ENCODE data around the gene DKK3. TPM values are rescaled to one million over a fixed set of nuclear protein-coding genes. Genes with fewer than 3 reads are reported as not detected.

DKK3 gene
- total and polyA plus RNA-seq, 3 experiments from 2014 or later, result 2.4 to 20.4 (median 2.7) TPM

DNA sequence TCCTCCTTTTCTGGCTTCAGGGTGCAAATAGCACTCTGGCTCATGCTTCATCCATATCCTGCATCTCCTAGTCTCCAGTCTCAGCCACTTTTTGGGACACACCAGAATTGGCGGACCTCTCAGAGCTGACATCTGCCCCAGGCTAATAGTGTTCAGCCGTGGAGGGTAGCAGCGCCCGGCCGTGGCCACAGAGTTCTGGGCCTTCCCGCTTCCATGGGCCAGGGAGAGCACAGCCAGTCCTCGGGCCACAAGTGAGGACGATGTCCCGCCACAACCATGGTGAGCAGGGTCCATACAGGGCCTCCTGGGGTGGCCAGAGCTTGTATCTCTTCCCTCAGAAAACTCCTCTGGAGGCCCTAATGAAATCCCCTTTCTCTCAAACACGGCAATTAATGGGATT is 26.0 kb downstream of the DKK3 start:
- CTCF ChIA-PET, result interaction anchor here (0.9 kb wide), 1 partner anchor 11 kb away, joined by 3 read pairs; no protein-coding TSS in a partner anchor
- no peak overlapping the region for H3K4me3 ChIP-seq (ENCODE audit: low read length)
- no peaks in the 10 kb centered on the region for H3K4me1 ChIP-seq (ENCODE audit: insufficient read depth, low read length)
- Mint-ChIP-seq H3K9me3 (no peaks in the 10 kb centered on the region), H3K36me3 (peaks cover 0 to 5% (median 2%) of the 10 kb centered on the region in 3 donors), H3K4me1 (peaks cover 2 to 8% (median 4%) of the 10 kb centered on the region in 3 donors), H3K4me3 (no peak overlapping the region), H3K27ac (no peak overlapping the region), H3K27me3 (peaks cover 0 to 7% of the 10 kb centered on the region in 2 donors)
- POLR2A ChIA-PET, result no interaction called here
- H3K27ac ChIP-seq (ENCODE audit: low read depth, low read length), result no peak overlapping the region
- no peaks in the 10 kb centered on the region for H3K36me3 ChIP-seq (ENCODE audit: insufficient read depth, low read length)
- DNase-seq, result no peak
- no peaks in the 10 kb centered on the region for H3K27me3 ChIP-seq (ENCODE audit: insufficient read depth, low read length, poor library complexity, severe bottlenecking)
- no peaks in the 10 kb centered on the region for H3K9me3 ChIP-seq (ENCODE audit: low read length)

DNA sequence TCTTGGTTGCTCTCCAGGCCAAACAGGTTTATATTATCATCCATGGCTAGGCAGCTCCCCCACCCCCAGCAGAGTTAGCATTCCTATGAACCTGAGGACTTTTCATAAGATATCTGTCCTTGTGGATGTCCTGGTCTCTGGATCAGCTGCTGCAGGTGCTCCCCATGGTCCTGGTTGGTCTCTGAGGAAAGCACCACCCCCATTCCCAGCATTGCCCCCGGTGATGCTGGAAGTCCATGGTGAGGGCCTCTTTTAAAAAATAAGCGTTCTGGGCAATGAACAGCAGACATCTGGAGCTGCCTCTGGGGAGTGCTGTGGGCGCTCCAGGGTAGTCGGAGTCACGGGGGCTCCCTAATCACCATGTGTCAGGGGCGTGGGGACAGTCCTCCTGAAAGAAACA is 26.6 kb downstream of the DKK3 start:
- Mint-ChIP-seq H3K4me1 (peaks cover 0 to 2% (median under 1%) of the 10 kb centered on the region in 3 donors), H3K4me3 (no peak overlapping the region), H3K27ac (no peak overlapping the region), H3K27me3 (peaks cover 0 to 7% of the 10 kb centered on the region in 2 donors), H3K9me3 (no peaks in the 10 kb centered on the region), H3K36me3 (peaks cover 0 to 5% (median 0%) of the 10 kb centered on the region in 3 donors)
- Histone ChIP-seq H3K27me3 (ENCODE audit: insufficient read depth, low read length, poor library complexity, severe bottlenecking) (no peaks in the 10 kb centered on the region), H3K36me3 (ENCODE audit: insufficient read depth, low read length) (no peaks in the 10 kb centered on the region), H3K27ac (ENCODE audit: low read depth, low read length) (no peak overlapping the region), H3K9me3 (ENCODE audit: low read length) (no peaks in the 10 kb centered on the region), H3K4me3 (ENCODE audit: low read length) (no peak overlapping the region), H3K4me1 (ENCODE audit: insufficient read depth, low read length) (no peaks in the 10 kb centered on the region)
- ChIA-PET CTCF (interaction anchor here (0.9 kb wide), 1 partner anchor 10 kb away, joined by 3 read pairs; no protein-coding TSS in a partner anchor), POLR2A (interaction anchor here (0.5 kb wide), 1 partner anchor 106 kb away, joined by 3 read pairs; no protein-coding TSS in a partner anchor)
- no peak for DNase-seq

DNA sequence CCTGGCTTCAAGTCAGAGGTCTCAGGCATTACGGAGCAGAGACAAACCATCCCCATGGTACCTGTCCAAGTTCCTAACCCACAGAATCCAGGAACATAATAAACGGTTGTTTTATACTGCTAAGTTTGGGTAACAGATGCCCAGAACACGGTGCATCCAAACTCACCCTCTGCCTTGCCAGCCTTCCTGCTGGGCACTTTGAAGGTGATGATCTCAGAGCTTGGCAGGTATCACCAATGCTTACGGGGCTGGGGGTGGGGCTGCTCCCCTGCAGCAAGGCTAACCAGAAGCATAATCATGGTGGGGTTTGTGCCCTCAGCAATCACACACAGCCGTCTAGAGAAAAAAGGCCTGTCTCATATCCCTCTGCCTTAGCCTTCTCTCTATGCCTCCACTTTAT is 27.1 kb downstream of the DKK3 start:
- Mint-ChIP-seq H3K27me3 (peaks cover 0 to 7% of the 10 kb centered on the region in 2 donors), H3K4me1 (peaks cover 0 to under 1% (median 0%) of the 10 kb centered on the region in 3 donors), H3K4me3 (no peak overlapping the region), H3K9me3 (no peaks in the 10 kb centered on the region), H3K27ac (no peak overlapping the region), H3K36me3 (peaks cover 0 to 5% (median 0%) of the 10 kb centered on the region in 3 donors)
- no peaks in the 10 kb centered on the region for H3K9me3 ChIP-seq (ENCODE audit: low read length)
- no peaks in the 10 kb centered on the region for H3K27me3 ChIP-seq (ENCODE audit: insufficient read depth, low read length, poor library complexity, severe bottlenecking)
- no peaks in the 10 kb centered on the region for H3K36me3 ChIP-seq (ENCODE audit: insufficient read depth, low read length)
- no peak overlapping the region for H3K4me3 ChIP-seq (ENCODE audit: low read length)
- DNase-seq, result no peak
- CTCF ChIA-PET, result interaction anchor here (0.9 kb wide), 1 partner anchor 9 kb away, joined by 3 read pairs; no protein-coding TSS in a partner anchor
- H3K4me1 ChIP-seq (ENCODE audit: insufficient read depth, low read length), result no peaks in the 10 kb centered on the region
- POLR2A ChIA-PET, result interaction anchor here (0.5 kb wide), 1 partner anchor 106 kb away, joined by 3 read pairs; no protein-coding TSS in a partner anchor
- H3K27ac ChIP-seq (ENCODE audit: low read depth, low read length), result no peak overlapping the region

DNA sequence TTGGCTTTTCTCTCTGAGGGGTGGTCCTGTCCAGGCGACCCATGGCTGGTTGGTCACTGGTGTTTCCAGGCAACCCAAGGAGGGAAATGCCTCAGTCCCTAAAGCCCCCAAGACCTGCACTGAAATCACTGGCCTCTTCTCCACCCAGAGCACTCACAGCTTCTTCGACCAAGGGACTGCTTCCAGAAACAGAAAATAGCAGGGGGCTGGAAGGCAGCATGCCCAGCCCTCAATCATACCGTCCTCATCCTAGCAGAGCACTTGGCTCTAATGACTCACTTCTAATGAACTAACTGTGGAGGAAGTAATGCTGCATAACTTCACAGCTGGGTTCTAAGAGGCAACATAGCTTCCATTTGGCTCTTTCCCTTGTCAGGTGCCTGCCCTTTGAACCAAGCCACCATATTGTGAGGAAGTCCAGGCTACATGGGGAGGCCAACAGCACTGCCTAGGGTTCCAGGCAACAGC is 27.6 kb downstream of the DKK3 start:
- Histone ChIP-seq H3K4me3 (ENCODE audit: low read length) (no peak overlapping the region), H3K9me3 (ENCODE audit: low read length) (no peaks in the 10 kb centered on the region), H3K27ac (ENCODE audit: low read depth, low read length) (no peak overlapping the region), H3K27me3 (ENCODE audit: insufficient read depth, low read length, poor library complexity, severe bottlenecking) (no peaks in the 10 kb centered on the region), H3K36me3 (ENCODE audit: insufficient read depth, low read length) (no peaks in the 10 kb centered on the region), H3K4me1 (ENCODE audit: insufficient read depth, low read length) (no peaks in the 10 kb centered on the region)
- Mint-ChIP-seq H3K27ac (no peak overlapping the region), H3K9me3 (no peaks in the 10 kb centered on the region), H3K36me3 (peaks cover 0 to 5% (median 0%) of the 10 kb centered on the region in 3 donors), H3K4me1 (peaks cover under 1 to 5% (median 1%) of the 10 kb centered on the region in 3 donors), H3K4me3 (no peak overlapping the region), H3K27me3 (peaks cover 0 to 7% of the 10 kb centered on the region in 2 donors)
- DNase-seq, result no peak
- ChIA-PET CTCF (interaction anchor here (0.9 kb wide), 1 partner anchor 9 kb away, joined by 3 read pairs; no protein-coding TSS in a partner anchor), POLR2A (no interaction called here)

DNA sequence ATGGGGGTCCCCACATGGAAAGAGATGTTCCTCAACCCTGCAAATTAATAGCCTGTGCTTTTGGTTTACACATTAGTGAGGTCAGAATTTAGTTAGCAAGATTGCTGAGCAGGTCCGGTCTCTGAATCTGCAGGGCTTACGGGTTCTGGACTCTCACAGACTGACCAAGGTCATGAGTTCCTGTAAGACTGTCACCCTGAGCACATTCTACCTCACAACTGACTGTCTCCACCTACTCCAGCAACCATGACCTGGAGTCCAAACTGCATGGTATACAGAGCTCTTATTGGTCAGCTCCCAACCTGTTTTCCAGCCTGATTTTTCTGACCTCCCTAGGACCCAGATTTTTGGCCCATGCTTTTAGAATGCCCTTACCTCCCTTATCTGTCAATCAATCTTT is 28.2 kb downstream of the DKK3 start:
- Histone ChIP-seq H3K4me3 (ENCODE audit: low read length) (no peak overlapping the region), H3K27ac (ENCODE audit: low read depth, low read length) (no peak overlapping the region), H3K9me3 (ENCODE audit: low read length) (no peaks in the 10 kb centered on the region), H3K4me1 (ENCODE audit: insufficient read depth, low read length) (no peaks in the 10 kb centered on the region), H3K36me3 (ENCODE audit: insufficient read depth, low read length) (no peaks in the 10 kb centered on the region), H3K27me3 (ENCODE audit: insufficient read depth, low read length, poor library complexity, severe bottlenecking) (no peaks in the 10 kb centered on the region)
- ChIA-PET POLR2A (no interaction called here), CTCF (interaction anchor here (0.9 kb wide), 1 partner anchor 8 kb away, joined by 3 read pairs; no protein-coding TSS in a partner anchor)
- Mint-ChIP-seq H3K27ac (peak overlapping the region in 1 of 8 donors; percentile 60), H3K27me3 (peaks cover 0 to 7% of the 10 kb centered on the region in 2 donors), H3K36me3 (peaks cover 0 to 5% (median 0%) of the 10 kb centered on the region in 3 donors), H3K4me1 (peaks cover 6 to 12% (median 8%) of the 10 kb centered on the region in 3 donors), H3K4me3 (no peak overlapping the region), H3K9me3 (no peaks in the 10 kb centered on the region)
- no peak for DNase-seq

DNA sequence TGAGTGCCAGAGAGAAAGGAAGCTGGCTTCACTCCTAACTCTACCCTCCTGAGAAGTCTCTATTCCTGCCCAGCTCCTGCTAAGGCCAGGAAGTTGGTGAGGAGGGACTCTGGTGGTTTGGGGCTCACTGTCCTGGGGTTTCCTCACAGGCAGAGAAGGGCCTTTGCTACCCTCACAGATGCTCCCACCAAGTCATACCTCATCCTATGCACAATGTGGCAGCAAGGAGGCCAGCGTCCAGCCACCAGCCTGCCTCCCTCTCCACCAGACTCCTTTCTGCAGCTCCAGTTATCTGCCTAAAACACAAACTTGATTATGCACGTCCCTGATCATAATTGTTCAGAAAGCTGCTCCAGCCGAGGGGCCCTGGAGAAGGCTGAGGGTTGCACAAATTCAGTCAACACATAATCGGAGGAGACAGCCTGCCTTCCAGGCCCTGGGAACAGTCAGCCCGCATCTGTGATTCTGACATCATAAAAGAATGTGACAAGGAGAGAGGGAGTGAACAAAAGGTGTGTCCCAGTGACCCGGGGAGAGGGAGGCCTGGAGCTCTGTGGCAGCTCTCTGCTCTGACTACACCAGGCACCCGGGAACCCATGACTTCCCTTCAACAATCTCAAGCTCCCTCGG is 28.8 kb downstream of the DKK3 start:
- H3K36me3 ChIP-seq (ENCODE audit: insufficient read depth, low read length), result no peaks in the 10 kb centered on the region
- ChIA-PET POLR2A (no interaction called here), CTCF (no interaction called here)
- Mint-ChIP-seq H3K27ac (no peak overlapping the region), H3K9me3 (no peaks in the 10 kb centered on the region), H3K4me3 (no peak overlapping the region), H3K4me1 (peaks cover 10 to 18% (median 14%) of the 10 kb centered on the region in 3 donors), H3K36me3 (peaks cover 0 to 5% (median 0%) of the 10 kb centered on the region in 3 donors), H3K27me3 (peaks cover 0 to 7% of the 10 kb centered on the region in 2 donors)
- H3K4me1 ChIP-seq (ENCODE audit: insufficient read depth, low read length), result no peaks in the 10 kb centered on the region
- no peaks in the 10 kb centered on the region for H3K27me3 ChIP-seq (ENCODE audit: insufficient read depth, low read length, poor library complexity, severe bottlenecking)
- no peak overlapping the region for H3K4me3 ChIP-seq (ENCODE audit: low read length)
- no peak overlapping the region for H3K27ac ChIP-seq (ENCODE audit: low read depth, low read length)
- H3K9me3 ChIP-seq (ENCODE audit: low read length), result no peaks in the 10 kb centered on the region
- DNase-seq, result no peak

DNA sequence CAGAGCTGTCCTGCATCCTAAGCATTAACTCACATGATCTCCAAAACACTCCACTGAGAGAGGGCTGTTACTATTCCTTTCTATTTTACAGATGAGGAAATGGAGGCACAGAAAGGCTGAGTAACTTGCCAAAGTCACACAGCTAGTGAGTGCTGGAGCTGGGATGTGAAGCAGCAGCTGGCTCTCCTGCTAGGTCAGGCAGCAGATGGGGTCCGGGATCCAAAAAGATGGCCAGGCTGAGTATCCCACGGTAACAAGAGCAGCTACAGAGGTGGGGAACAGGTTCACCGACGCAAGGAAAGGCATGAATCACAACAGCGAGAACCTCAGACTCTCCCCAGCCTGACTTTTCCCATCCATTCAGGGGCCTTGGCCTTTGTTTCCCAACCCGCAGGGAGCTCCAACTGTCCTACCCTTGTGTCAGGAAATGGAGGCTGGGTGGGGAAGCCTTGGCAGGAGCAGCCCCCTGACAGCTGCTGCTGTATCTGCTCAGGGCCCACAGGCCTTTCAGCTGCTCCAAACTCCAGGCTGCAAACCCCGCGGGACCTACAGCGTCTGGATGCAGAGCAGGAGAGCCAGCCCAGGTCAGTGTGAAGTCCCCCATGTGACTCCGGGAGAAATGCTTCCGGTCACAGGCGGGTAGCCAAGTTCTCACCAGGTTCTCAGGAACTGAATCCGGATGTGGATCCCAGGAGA is 29.5 kb downstream of the DKK3 start:
- Mint-ChIP-seq H3K4me3 (no peak overlapping the region), H3K27me3 (peaks cover 0 to 7% of the 10 kb centered on the region in 2 donors), H3K27ac (no peak overlapping the region), H3K36me3 (peaks cover 0 to 5% (median 0%) of the 10 kb centered on the region in 3 donors), H3K4me1 (peaks cover 10 to 21% (median 16%) of the 10 kb centered on the region in 3 donors), H3K9me3 (no peaks in the 10 kb centered on the region)
- Histone ChIP-seq H3K27ac (ENCODE audit: low read depth, low read length) (no peak overlapping the region), H3K9me3 (ENCODE audit: low read length) (no peaks in the 10 kb centered on the region), H3K36me3 (ENCODE audit: insufficient read depth, low read length) (no peaks in the 10 kb centered on the region), H3K27me3 (ENCODE audit: insufficient read depth, low read length, poor library complexity, severe bottlenecking) (no peaks in the 10 kb centered on the region), H3K4me1 (ENCODE audit: insufficient read depth, low read length) (no peaks in the 10 kb centered on the region), H3K4me3 (ENCODE audit: low read length) (no peak overlapping the region)
- CTCF ChIA-PET, result interaction anchor here (0.8 to 2.9 kb wide), 3 partner anchors 12 to 28 kb away, joined by 3 to 11 read pairs (median 4); no protein-coding TSS in a partner anchor
- POLR2A ChIA-PET, result no interaction called here
- DNase-seq, result no peak

All from CD8-positive, alpha-beta memory T cell (primary cell).